Heart left ventricle (tissue), 13 donors: ENCODE data around the gene SHROOM1.

Source experiments
- CTCF ChIP-seq, 12 donors: fragments of 200-600 bp; sonication (generic) in 4 of 12; IDR thresholded peaks; one replicate each; pipeline versions ENCODE4 v1.5.0 to v1.8.0; 2018 to 2022; ENCODE audit warnings: antibody characterized with exemption in 12 of 12, mild to moderate bottlenecking in 5 of 12
- POLR2A ChIP-seq, 2 donors: fragments of 450-650 bp; IDR thresholded peaks; one replicate each; pipeline ENCODE4 v1.6.1; 2017; ENCODE audit warnings: antibody characterized with exemption in 2 of 2, mild to moderate bottlenecking in 2 of 2, moderate library complexity in 2 of 2
- donor health status: ischemic (EF 13 %, LVEDD 7.1; RV severe dilation, severe dysfunction).
- donor health status: DM: no; HTN: yes; CAD: no.
- donor health status: DM: no; HTN: no; CAD: no.
- donor health status: ischemic (EF 25% LVEDD 6.9; RV normal size, moderate dysfunction).
- donor health status: ischemic (EF 25% LVEDD 5.7; RV mildly dilated, moderate dysfunction).
- donor health status: ischemic (EF 35%, LVEDD 5.7; RV mildly dilated, moderate dysfunction).
- donor health status: nonischemic (EF 11% LVEDD 7.7; RV severe dilation, severe dysfunction).
- donor health status: DM: yes; HTN: yes; CAD: no.
- donor health status: PGD.
- donor health status: ischemic (EF 29% LVEDD 5.4; RV normal size, mild dysfunction).
- donor health status: nonischemic (EF 23%, LVEDD 6.1; RV moderate dilation, normal function).

GRCh38 chr5:132853790-132854189, 23.3 kb upstream of the SHROOM1 start:
- TF ChIP-seq CTCF (IDR thresholded peaks at IDR 0.05): no peak
- no peak for TF ChIP-seq POLR2A (IDR thresholded peaks at IDR 0.05)
